Ishikawa (cell line): ENCODE data around the gene SERPINB3.
"Not testable (repeated sequence)": the region's sequence is repeated elsewhere in the genome, so short reads cannot be mapped to it uniquely, and the experiment has no call there.

Source experiments
- CEBPB ChIP-seq: IDR thresholded peaks from 2 replicates; pipeline ENCODE4 v1.6.1; 2012
- CREB1 ChIP-seq: IDR thresholded peaks from 2 replicates; pipeline ENCODE4 v1.6.1; 2012; ENCODE audit warnings: low read depth
- EGR1 ChIP-seq: IDR thresholded peaks from 2 replicates; pipeline ENCODE4 v1.6.1; 2012
- EP300 ChIP-seq: IDR thresholded peaks from 2 replicates; pipeline ENCODE4 v1.6.1; 2012; ENCODE audit warnings: borderline replicate concordance
- FOXM1 ChIP-seq: IDR thresholded peaks from 2 replicates; pipeline ENCODE4 v1.6.1; 2012; ENCODE audit warnings: low read depth, borderline replicate concordance
- MAX ChIP-seq: IDR thresholded peaks from 2 replicates; pipeline ENCODE4 v1.6.1; 2012
- NFIC ChIP-seq: IDR thresholded peaks from 2 replicates; pipeline ENCODE4 v1.6.1; 2012
- RAD21 ChIP-seq: IDR thresholded peaks from 2 replicates; pipeline ENCODE4 v1.6.1; 2012; ENCODE audit warnings: low read depth
- REST ChIP-seq: IDR thresholded peaks from 2 replicates; pipeline ENCODE4 v1.6.1; 2012; ENCODE audit warnings: low read depth, mild to moderate bottlenecking
- TAF1 ChIP-seq: IDR thresholded peaks from 2 replicates; pipeline ENCODE4 v1.6.1; 2012; ENCODE audit warnings: low read depth, mild to moderate bottlenecking
- TCF12 ChIP-seq: IDR thresholded peaks from 2 replicates; pipeline ENCODE4 v1.6.1; 2012; ENCODE audit warnings: low read depth
- TEAD4 ChIP-seq: IDR thresholded peaks from 2 replicates; pipeline ENCODE4 v1.6.1; 2012
- USF1 ChIP-seq: IDR thresholded peaks from 2 replicates; pipeline ENCODE4 v1.6.1; 2012
- YY1 ChIP-seq: IDR thresholded peaks from 2 replicates; pipeline ENCODE4 v1.6.1; 2012; ENCODE audit warnings: low read depth
- ZBTB7A ChIP-seq: IDR thresholded peaks from 2 replicates; pipeline ENCODE4 v1.6.1; 2012; ENCODE audit warnings: low read depth

SERPINB3 gene

GRCh38 chr18:63648241-63648640 is 13.5 kb downstream of the SERPINB3 start:
- TF ChIP-seq CEBPB (no peak), CREB1 (no peak), USF1 (no peak), TAF1 (no peak), TCF12 (no peak), RAD21 (no peak)

- TF ChIP-seq NFIC, result no peak
- TF ChIP-seq MAX, result no peak
- TF ChIP-seq YY1, result no peak
- no peak for TF ChIP-seq CEBPB
- TF ChIP-seq EP300, result no peak
- TF ChIP-seq TAF1, result no peak
- no peak for TF ChIP-seq ZBTB7A
- TF ChIP-seq TEAD4, result no peak
- no peak for TF ChIP-seq FOXM1
- TF ChIP-seq USF1, result no peak
- TF ChIP-seq EGR1, result no peak
- no peak for TF ChIP-seq REST
- TF ChIP-seq TCF12, result no peak
- no peak for TF ChIP-seq CREB1
- no peak for TF ChIP-seq RAD21
Measured at GRCh38 chr18:63646936-63647335, 14.8 kb downstream of the SERPINB3 start.

GRCh38 chr18:63644142-63644541 is 17.6 kb downstream of the SERPINB3 start, which contains the start of gene SERPINB4:
Gene SERPINB4, minus strand, starts transcription at chr18:63644256. Its CDS starts 679 bp downstream, at chr18:63643577.
- TF ChIP-seq ZBTB7A, MAX, EP300: not testable (repeated sequence)

- TF ChIP-seq NFIC (no peak), EGR1 (no peak), USF1 (no peak), CREB1 (no peak), TEAD4 (no peak), CEBPB (no peak), ZBTB7A (no peak), YY1 (no peak), TAF1 (no peak)
Measured at GRCh38 chr18:63637703-63638102, 24.0 kb downstream of the SERPINB3 start.

- TF ChIP-seq YY1 (no peak), CREB1 (no peak), CEBPB (no peak), RAD21 (no peak), FOXM1 (no peak), ZBTB7A (no peak), USF1 (no peak), TCF12 (no peak), TEAD4 (no peak), REST (no peak), TAF1 (no peak), MAX (no peak)
Measured at GRCh38 chr18:63627819-63628218, 33.9 kb downstream of the SERPINB3 start.

GRCh38 chr18:63626431-63626830 is 35.3 kb downstream of the SERPINB3 start:
- TF ChIP-seq CEBPB (no peak), EP300 (no peak), TAF1 (no peak), EGR1 (no peak), TEAD4 (no peak), TCF12 (no peak), MAX (no peak), RAD21 (no peak), FOXM1 (no peak), REST (no peak), YY1 (no peak), ZBTB7A (no peak)
